LNCAP (cell line): ENCODE results near the gene ELFN1.

Experiments used
- CTCF ChIP-seq: fragments of 450-650 bp; IDR thresholded peaks from 2 replicates; pipeline ENCODE4 v1.5.1; 2017; ENCODE audit warnings: mild to moderate bottlenecking

The ELFN1 gene

DNA sequence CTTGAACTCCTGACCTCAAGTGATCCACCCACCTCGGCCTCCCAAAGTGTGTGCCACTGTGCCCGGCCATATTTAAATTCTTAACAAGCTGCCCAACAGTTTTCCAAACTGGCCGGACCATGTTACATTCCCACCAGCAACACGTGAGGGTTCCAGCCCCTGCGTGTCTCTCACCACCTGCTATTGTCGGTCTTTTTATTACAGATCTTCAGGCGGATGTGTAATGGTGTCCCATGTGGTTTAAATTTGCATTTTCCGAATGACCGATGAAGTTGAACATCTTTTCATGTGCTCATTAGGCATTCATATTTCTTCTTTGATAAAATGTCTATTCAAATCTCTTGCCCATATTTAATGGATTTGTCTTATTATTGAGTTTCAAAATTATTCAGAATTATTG lies 11.5 kb downstream of the ELFN1 start:
- TF ChIP-seq CTCF, result no peak

GRCh38 chr7:1685000-1685624 lies 15.0 kb downstream of the ELFN1 start:
- no peak for TF ChIP-seq CTCF

GRCh38 chr7:1688542-1688941 lies 18.5 kb downstream of the ELFN1 start:
- TF ChIP-seq CTCF, result no peak

GRCh38 chr7:1689311-1689710 lies 19.2 kb downstream of the ELFN1 start:
- no peak for TF ChIP-seq CTCF

DNA sequence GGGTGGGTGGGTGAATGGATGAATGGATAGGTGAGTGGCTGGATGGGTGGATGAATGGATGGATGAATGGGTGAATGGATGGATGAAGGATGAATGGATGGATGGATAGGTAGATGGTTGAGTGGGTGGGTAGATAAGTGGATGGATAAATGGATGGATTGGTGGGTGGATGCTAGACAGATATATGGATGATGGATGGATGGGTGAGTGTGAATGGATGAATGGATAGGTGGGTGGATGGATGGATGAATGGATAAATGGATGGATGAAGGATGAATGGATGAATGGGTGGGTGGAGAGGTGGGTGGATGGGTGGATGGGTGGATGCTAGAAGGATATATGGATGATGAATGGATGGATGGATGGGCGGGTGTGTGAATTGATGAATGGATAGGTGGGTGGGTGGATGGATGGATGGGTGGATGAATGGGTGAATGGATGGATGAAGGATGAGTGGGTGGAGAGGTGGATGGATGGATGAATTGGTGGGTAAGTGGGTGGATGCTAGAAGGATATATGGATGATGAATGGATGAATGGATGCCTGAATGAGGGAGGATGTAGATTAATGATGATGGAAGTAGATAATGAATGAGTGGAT lies 20.4 kb downstream of the ELFN1 start:
- TF ChIP-seq CTCF, result no peak

- TF ChIP-seq CTCF, result no peak
Measured at GRCh38 chr7:1691096-1691495, 21.0 kb downstream of the ELFN1 start.

- TF ChIP-seq CTCF, result no peak
Measured at GRCh38 chr7:1691601-1692514, 21.8 kb downstream of the ELFN1 start.
